Ishikawa (cell line): ENCODE results near the gene SCARF2.

Source experiments
- CEBPB ChIP-seq: IDR thresholded peaks from 2 replicates; pipeline ENCODE4 v1.6.1; 2012
- CREB1 ChIP-seq: IDR thresholded peaks from 2 replicates; pipeline ENCODE4 v1.6.1; 2012; ENCODE audit warnings: low read depth
- EGR1 ChIP-seq: IDR thresholded peaks from 2 replicates; pipeline ENCODE4 v1.6.1; 2012
- EP300 ChIP-seq: IDR thresholded peaks from 2 replicates; pipeline ENCODE4 v1.6.1; 2012; ENCODE audit warnings: borderline replicate concordance
- FOXM1 ChIP-seq: IDR thresholded peaks from 2 replicates; pipeline ENCODE4 v1.6.1; 2012; ENCODE audit warnings: low read depth, borderline replicate concordance
- MAX ChIP-seq: IDR thresholded peaks from 2 replicates; pipeline ENCODE4 v1.6.1; 2012
- NFIC ChIP-seq: IDR thresholded peaks from 2 replicates; pipeline ENCODE4 v1.6.1; 2012
- RAD21 ChIP-seq: IDR thresholded peaks from 2 replicates; pipeline ENCODE4 v1.6.1; 2012; ENCODE audit warnings: low read depth
- REST ChIP-seq: IDR thresholded peaks from 2 replicates; pipeline ENCODE4 v1.6.1; 2012; ENCODE audit warnings: low read depth, mild to moderate bottlenecking
- TAF1 ChIP-seq: IDR thresholded peaks from 2 replicates; pipeline ENCODE4 v1.6.1; 2012; ENCODE audit warnings: low read depth, mild to moderate bottlenecking
- TCF12 ChIP-seq: IDR thresholded peaks from 2 replicates; pipeline ENCODE4 v1.6.1; 2012; ENCODE audit warnings: low read depth
- TEAD4 ChIP-seq: IDR thresholded peaks from 2 replicates; pipeline ENCODE4 v1.6.1; 2012
- USF1 ChIP-seq: IDR thresholded peaks from 2 replicates; pipeline ENCODE4 v1.6.1; 2012
- YY1 ChIP-seq: IDR thresholded peaks from 2 replicates; pipeline ENCODE4 v1.6.1; 2012; ENCODE audit warnings: low read depth
- ZBTB7A ChIP-seq: IDR thresholded peaks from 2 replicates; pipeline ENCODE4 v1.6.1; 2012; ENCODE audit warnings: low read depth

The SCARF2 gene

GRCh38 chr22:20398420-20398819, 39.2 kb downstream of the SCARF2 start:
- no peak for TF ChIP-seq MAX
- TF ChIP-seq FOXM1: no peak
- TF ChIP-seq TCF12: no peak
- TF ChIP-seq REST: no peak
- TF ChIP-seq CEBPB: no peak
- TF ChIP-seq TEAD4: no peak
- TF ChIP-seq YY1: no peak
- TF ChIP-seq NFIC: no peak

- TF ChIP-seq EP300: no peak
- no peak for TF ChIP-seq CEBPB
- no peak for TF ChIP-seq ZBTB7A
- TF ChIP-seq EGR1: no peak
- TF ChIP-seq RAD21: no peak
Measured at GRCh38 chr22:20397498-20397897, 40.1 kb downstream of the SCARF2 start.

- TF ChIP-seq EP300 (no peak), CREB1 (no peak), USF1 (no peak), YY1 (no peak), NFIC (no peak), FOXM1 (no peak), TCF12 (no peak), MAX (no peak), ZBTB7A (no peak), CEBPB (no peak), REST (no peak), TEAD4 (no peak), RAD21 (no peak), EGR1 (no peak), TAF1 (no peak)
Measured at GRCh38 chr22:20396639-20397038, 41.0 kb downstream of the SCARF2 start.

GRCh38 chr22:20395907-20396287, 41.7 kb downstream of the SCARF2 start:
- TF ChIP-seq YY1: no peak
- TF ChIP-seq CEBPB: no peak
- TF ChIP-seq RAD21: no peak
- no peak for TF ChIP-seq NFIC
- no peak for TF ChIP-seq EP300
- no peak for TF ChIP-seq EGR1
- no peak for TF ChIP-seq REST
- TF ChIP-seq TAF1: no peak
- TF ChIP-seq ZBTB7A: no peak
- TF ChIP-seq TCF12: no peak
- no peak for TF ChIP-seq TEAD4
- TF ChIP-seq MAX: no peak
- TF ChIP-seq USF1: no peak
